Ovary (tissue), 9 donors: ENCODE results near the gene LITAF. TPM values are rescaled to one million over a fixed set of nuclear protein-coding genes. Genes with fewer than 3 reads are reported as not detected.

Experiments used
- DNase-seq, 5 donors: peaks; one replicate each; pipeline ENCODE4 v3.0.0-alpha.2; 2019 to 2020
- H3K27ac ChIP-seq, 2 donors: fragments of 200-600 bp; one replicate each; pipeline versions ENCODE4 v1.5.1 to v1.8.0; 2019 to 2022
- H3K27me3 ChIP-seq: fragments of 200-600 bp; one replicate; pipeline ENCODE4 v1.8.0; 2022
- H3K36me3 ChIP-seq: fragments of 200-600 bp; sonication (generic); one replicate; pipeline ENCODE4 v1.5.1; 2019
- H3K4me1 ChIP-seq: one replicate; pipeline ENCODE4 v1.8.1; 2013; ENCODE audit warnings: mild to moderate bottlenecking, moderate library complexity; ENCODE audit not compliant: insufficient read depth
- H3K4me3 ChIP-seq: fragments of 200-600 bp; sonication (generic); one replicate; pipeline ENCODE4 v1.5.1; 2017
- H3K9me3 ChIP-seq, 2 donors: fragments of 200-600 bp in 1 of 2; sonication (generic) in 1 of 2; one replicate each; pipeline versions ENCODE4 v1.5.1 to v1.8.1; 2013 to 2019; ENCODE audit warnings: mild to moderate bottlenecking in 1 of 2, moderate library complexity in 1 of 2
- CTCF ChIP-seq, 3 donors: fragments of 450-650 bp in 2 of 3; fragments of 200-600 bp in 1 of 3; IDR thresholded peaks; one replicate each; pipeline versions ENCODE4 v1.5.1 to v1.8.0; 2016 to 2022; ENCODE audit warnings: antibody characterized with exemption in 3 of 3, mild to moderate bottlenecking in 1 of 3
- EP300 ChIP-seq: sonication (generic); formaldehyde crosslinking; IDR thresholded peaks from one replicate; pipeline ENCODE4 v1.6.1; 2017; ENCODE audit warnings: antibody characterized with exemption
- POLR2A ChIP-seq: fragments of 450-650 bp; IDR thresholded peaks from one replicate; pipeline ENCODE4 v1.6.1; 2017; ENCODE audit warnings: antibody characterized with exemption, mild to moderate bottlenecking, moderate library complexity
- WGBS, 3 donors: extraction: QIAGEN DNeasy Blood & Tissue Kit in 1 of 3; methylation state at CpG; one replicate each; pipeline versions ENCODE4 v1.1.5 to v1.1.7; 2013 to 2017; 5-methylcytosine and 5-hydroxymethylcytosine counted together
- intact Hi-C, 4 donors: fragments of 100-400 bp; cut with DNase I; formaldehyde crosslinking; loops; one replicate each; pipeline versions ENCODE4 v1.11.0 to v1.15.1; 2022 to 2023
- polyA plus RNA-seq, 2 donors: library from polyadenylated mRNA; stranded (reverse); fragments of 200-250 nt in 1 of 2; fragments of 350-450 nt in 1 of 2; fragmentation: Illumina TruSeq in 1 of 2; extraction: RNeasy Lipid Tissue Mini Kit (QIAGEN cat#74804) in 1 of 2; gene quantifications; one replicate each; pipeline ENCODE4 v1.2.3, GENCODE V29; 2013 to 2014
- total RNA-seq, 7 donors: library from RNA; depleted of rRNA in 2 of 7; stranded (reverse); fragments of >200 nt in 2 of 7; fragmentation: NEBNext Ultra II Directional in 3 of 7; extraction: Animal tissue kit (Norgen Biotek cat#: 25700) in 3 of 7; gene quantifications; one replicate each; pipeline versions ENCODE4 v1.1.0 to v1.2.4, GENCODE V29; 2016 to 2023
- donor health status: DM: no; HTN: no; CAD: no; lungs with moderate emphysema.
- donor health status: DM: no; HTN: no; CAD: no.
- donor health status: Bipolar disorder and iron deficiency.
- donor health status: DM: yes; HTN: yes; CAD: no.
- donor health status: DM: no; HTN: no; CAD: no.
- donor health status: DM: yes; HTN: yes; CAD: no.

The LITAF gene
- total and polyA plus RNA-seq, 9 donors: 39.7 to 169 (median 105) TPM

DNA sequence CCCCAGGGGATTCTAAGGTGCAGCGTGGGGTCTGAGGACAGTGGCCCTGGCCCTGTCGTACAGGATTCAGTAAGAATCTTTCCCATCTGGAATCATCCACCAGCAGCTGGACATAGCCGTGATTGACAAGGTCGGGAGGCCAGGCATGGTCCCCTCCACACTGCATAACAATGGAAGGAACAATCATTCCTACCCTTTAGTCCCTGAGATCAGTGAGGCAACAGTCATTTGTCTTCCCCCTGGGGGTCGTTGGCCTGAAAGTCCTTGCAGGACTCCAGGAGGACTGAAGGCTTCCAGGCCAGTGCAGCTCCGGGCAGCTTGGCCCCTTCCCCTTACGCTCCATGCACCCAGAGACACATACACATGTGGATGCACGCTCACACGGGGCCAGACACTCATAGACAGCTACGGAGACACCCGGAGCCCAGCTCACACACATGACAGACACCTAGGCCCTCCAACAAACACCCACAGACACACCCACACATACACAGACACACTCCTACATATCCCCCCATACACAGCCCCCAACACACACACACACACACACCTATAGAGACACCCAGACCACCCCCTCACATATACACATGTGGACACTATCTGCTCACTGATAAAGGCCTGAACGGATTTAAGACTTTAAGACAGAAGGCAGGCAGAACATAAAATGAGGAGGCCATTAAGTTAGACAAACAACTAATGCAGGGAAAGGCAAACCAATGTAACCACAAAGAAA lies 42.9 kb downstream of the LITAF start:
- Histone ChIP-seq H3K27ac (no peak overlapping the region), H3K4me3 (no peak overlapping the region), H3K36me3 (no peaks in the 10 kb centered on the region), H3K27me3 (no peaks in the 10 kb centered on the region), H3K9me3 (no peaks in the 10 kb centered on the region), H3K4me1 (peaks cover 4% of the 10 kb centered on the region)
- no peak for DNase-seq
- TF ChIP-seq CTCF (IDR thresholded peaks at IDR 0.05) (no peak), EP300 (no peak), POLR2A (no peak)
- WGBS, 3 donors: 69 to 73% (median 72%) methylated on average over 12 of the region's 12 CpGs
- intact Hi-C loops: no loop called here

DNA sequence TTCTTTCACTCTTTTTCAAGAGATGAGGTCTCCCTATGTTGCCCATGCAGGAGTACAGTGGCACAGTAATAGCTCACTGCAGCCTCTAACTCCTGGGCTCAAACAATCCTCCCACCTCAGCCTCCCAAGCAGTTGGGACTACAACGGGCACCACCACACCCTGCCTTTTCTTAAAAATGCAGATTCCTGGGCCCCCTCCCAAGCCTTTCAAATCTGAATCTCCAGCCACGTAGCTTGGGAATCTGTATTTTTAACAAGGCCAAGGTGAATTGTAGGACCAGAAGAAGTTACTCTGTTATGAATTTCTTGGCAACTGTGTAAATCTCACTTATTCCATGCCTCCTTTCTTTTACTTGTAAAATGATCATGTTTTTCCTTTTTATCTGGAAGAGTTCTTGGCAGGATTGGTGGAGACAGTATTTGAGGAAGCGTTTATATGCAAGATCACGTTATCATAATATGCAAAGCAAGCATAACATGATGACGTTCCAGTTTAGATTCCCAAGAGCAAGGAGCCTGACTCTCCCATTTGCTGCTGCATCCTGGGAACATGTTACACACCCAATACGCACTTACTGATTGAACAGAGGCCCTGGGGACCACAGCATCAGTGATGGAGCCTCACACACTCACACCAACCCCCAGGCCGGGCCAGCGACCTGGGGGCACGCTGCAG lies 44.5 kb downstream of the LITAF start:
- DNase-seq: no peak
- H3K4me1 ChIP-seq: peaks cover 4% of the 10 kb centered on the region
- no peak overlapping the region for H3K4me3 ChIP-seq
- no peak overlapping the region for H3K27ac ChIP-seq
- no peaks in the 10 kb centered on the region for H3K36me3 ChIP-seq
- no peaks in the 10 kb centered on the region for H3K27me3 ChIP-seq
- H3K9me3 ChIP-seq: no peaks in the 10 kb centered on the region
- TF ChIP-seq CTCF (IDR thresholded peaks at IDR 0.05) (no peak), EP300 (no peak), POLR2A (no peak)
- WGBS, 3 donors: 21 to 30% (median 25%) methylated on average over 9 of the region's 9 CpGs
- intact Hi-C loops: no loop called here

- Histone ChIP-seq H3K27me3 (no peaks in the 10 kb centered on the region), H3K36me3 (no peaks in the 10 kb centered on the region), H3K4me3 (no peak overlapping the region), H3K4me1 (peaks cover 2% of the 10 kb centered on the region), H3K27ac (no peak overlapping the region), H3K9me3 (no peaks in the 10 kb centered on the region)
- intact Hi-C loops: loop anchor here in 3 of 4 donors (10.0 kb wide), 3 partner anchors 95 to 275 kb away; no protein-coding TSS in a partner anchor
- DNase-seq: no peak
- TF ChIP-seq CTCF (IDR thresholded peaks at IDR 0.05) (no peak), POLR2A (no peak), EP300 (no peak)
- WGBS, 3 donors: 65 to 74% (median 72%) methylated on average over 4 of the region's 4 CpGs
Measured at GRCh38 chr16:11539641-11540050, 47.1 kb downstream of the LITAF start.

GRCh38 chr16:11538880-11539279 lies 47.8 kb downstream of the LITAF start:
- no peak for DNase-seq
- WGBS, 3 donors: 77 to 79% (median 78%) methylated on average over 9 of the region's 9 CpGs
- no peak overlapping the region for H3K4me3 ChIP-seq
- H3K27me3 ChIP-seq: no peaks in the 10 kb centered on the region
- no peak overlapping the region for H3K27ac ChIP-seq
- TF ChIP-seq EP300: no peak
- no peak for TF ChIP-seq POLR2A
- no peak for TF ChIP-seq CTCF (IDR thresholded peaks at IDR 0.05)
- no peaks in the 10 kb centered on the region for H3K36me3 ChIP-seq
- intact Hi-C loops: loop anchor here in 3 of 4 donors (10.0 kb wide), 3 partner anchors 96 to 276 kb away; no protein-coding TSS in a partner anchor
- no peaks in the 10 kb centered on the region for H3K9me3 ChIP-seq
- peaks cover 2% of the 10 kb centered on the region for H3K4me1 ChIP-seq
